Measurements from ENCODE around the gene WDR18.

DNA sequence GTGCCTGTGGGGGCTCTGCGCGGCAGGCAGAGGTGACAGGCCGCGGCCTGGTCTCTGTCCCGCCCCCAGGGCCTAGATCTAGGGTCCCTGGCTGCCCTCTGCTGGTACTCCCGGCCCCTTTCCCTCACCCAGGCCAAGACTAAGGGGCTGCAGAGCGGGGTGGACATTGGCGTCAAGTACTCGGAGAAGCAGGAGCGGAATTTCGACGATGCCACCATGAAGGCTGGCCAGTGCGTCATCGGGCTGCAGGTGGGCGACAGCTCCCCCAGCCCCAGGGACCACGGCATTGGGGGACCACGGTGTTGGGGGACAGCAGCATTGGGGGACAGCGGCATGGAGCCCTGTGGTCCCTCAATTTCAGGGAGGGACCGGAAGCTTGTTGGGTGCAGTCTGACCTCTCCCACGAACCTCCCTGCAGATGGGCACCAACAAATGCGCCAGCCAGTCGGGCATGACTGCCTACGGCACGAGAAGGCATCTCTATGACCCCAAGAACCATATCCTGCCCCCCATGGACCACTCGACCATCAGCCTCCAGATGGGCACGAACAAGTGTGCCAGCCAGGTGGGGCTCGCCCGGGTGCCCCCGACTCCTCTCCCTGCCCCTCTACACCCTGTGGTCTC is 52.0 kb downstream of the WDR18 start:
- TF ChIP-seq POLR2A (IDR thresholded peaks at IDR 0.05) (no peak), POLR2AphosphoS5 (IDR thresholded peaks at IDR 0.05) (no peak)
